ENCODE measurements around the gene UBE2L5. TPM values are rescaled to one million over a fixed set of nuclear protein-coding genes. Genes with fewer than 3 reads are reported as not detected.

UBE2L5 gene
- total and polyA plus RNA-seq, 7 experiments from 2014 or later, result 0.14 TPM; not detected in 6

DNA sequence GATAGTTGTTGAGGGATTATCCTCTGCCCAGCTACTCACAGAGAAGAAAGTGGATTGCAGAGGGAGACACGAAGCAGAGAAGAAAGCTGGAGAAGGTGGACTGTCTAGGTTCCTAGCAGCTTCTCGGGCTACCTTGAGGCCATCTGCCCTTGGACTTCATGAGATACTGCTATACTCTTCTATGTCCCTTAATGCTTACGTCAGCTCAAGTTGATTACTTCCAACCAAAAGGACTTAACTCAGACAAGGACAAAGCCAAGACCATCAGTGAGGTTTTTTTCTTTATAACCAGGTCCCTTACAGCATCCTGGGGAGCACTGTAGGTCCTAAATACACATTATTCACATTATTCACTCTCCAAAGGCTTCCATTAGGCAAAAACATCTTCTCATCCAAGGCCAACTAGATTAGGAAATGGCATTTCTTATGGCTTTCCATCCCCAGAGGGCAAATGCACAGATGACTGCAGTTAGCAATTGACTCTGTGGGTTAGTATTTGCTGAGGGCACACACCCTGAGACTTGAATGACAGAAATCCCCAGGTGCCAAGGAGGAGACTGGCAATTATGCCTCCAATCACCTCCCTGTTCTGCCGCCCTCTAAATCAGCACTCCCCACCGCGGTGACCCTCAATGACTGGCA is 4.1 kb upstream of the UBE2L5 start:
- Histone ChIP-seq H3K27ac (ENCODE audit: low read depth, low read length) (no peak overlapping the region), H3K4me3 (ENCODE audit: low read length) (no peak overlapping the region), H3K27me3 (ENCODE audit: control insufficient read depth in 2 of 2, insufficient read depth in 2 of 2, low read length in 2 of 2) (no peaks in the 10 kb centered on the region), H3K4me1 (ENCODE audit: control insufficient read depth in 2 of 2, insufficient read depth in 2 of 2, low read length in 2 of 2) (peaks cover 0 to 4% of the 10 kb centered on the region in 2 donors), H3K36me3 (ENCODE audit: control insufficient read depth in 2 of 3, insufficient read depth in 3 of 3, low read length in 3 of 3) (no peaks in the 10 kb centered on the region), H3K9me3 (ENCODE audit: control insufficient read depth in 2 of 3, low read length in 3 of 3) (no peaks in the 10 kb centered on the region)
- ChIA-PET POLR2A (interaction anchor here (0.6 to 1.2 kb wide), 6 partner anchors 11 to 46 kb away, joined by 3 read pairs; no protein-coding TSS in a partner anchor), CTCF (interaction anchor here (1.0 to 1.3 kb wide), 3 partner anchors 26 to 286 kb away, joined by 3 to 8 read pairs (median 4); no protein-coding TSS in a partner anchor)
- peaks cover 0 to 2% (median 0%) of the 10 kb centered on the region in 5 donors for H3K36me3 Mint-ChIP-seq
- ATAC-seq, result no peak
- intact Hi-C loops (cut with micrococcal nuclease), result no loop called here
- H3K27ac Mint-ChIP-seq, result peak overlapping the region in 5 of 9 donors; percentile 33 to 88 (median 62)
- H3K4me3 Mint-ChIP-seq, result peak overlapping the region in 1 of 10 donors; percentile 73
- no peaks in the 10 kb centered on the region for H3K27me3 Mint-ChIP-seq
- H3K4me1 Mint-ChIP-seq, result peaks cover 16 to 49% (median 31%) of the 10 kb centered on the region in 7 donors
- no peaks in the 10 kb centered on the region for H3K9me3 Mint-ChIP-seq
- no peak for DNase-seq

DNA sequence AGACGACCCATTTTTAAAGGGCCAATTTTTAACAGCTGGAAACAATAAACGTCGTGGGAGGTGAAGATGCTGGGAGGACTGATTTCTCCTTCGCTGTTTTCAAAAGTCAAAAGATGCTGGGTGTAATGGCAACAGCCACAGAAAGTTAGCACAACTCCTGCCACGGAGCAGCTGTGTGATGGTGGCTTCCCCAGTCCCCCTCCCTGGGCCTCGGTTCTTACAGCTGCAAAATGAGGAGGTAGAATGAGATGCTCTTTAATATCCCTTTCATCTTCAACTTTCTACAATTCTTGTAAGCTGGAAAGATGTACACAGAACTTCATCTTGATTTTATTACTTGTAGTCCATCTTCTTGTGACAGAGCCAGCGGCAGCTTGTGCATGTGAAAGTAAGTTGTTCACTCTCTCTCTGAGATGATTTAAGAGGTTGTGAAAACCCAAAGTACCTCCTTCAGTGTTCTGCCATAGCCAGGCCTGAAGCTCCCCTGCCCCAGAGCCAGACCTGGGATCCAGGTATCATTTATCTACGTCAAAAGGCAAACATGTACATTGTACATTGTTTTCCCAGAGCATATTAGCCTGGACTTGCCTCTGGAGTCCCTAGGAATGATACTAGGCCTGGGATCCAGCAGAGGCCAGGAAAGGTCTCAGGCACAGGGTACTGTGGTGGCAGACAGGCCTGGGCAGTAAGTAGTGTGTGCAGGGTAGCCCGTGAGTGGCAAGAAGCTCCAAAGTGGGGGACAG is 3.4 kb upstream of the UBE2L5 start:
- Mint-ChIP-seq H3K27ac (peak overlapping the region in 7 of 9 donors; percentile 29 to 88 (median 55)), H3K4me3 (peak overlapping the region in 1 of 10 donors; percentile 73), H3K27me3 (no peaks in the 10 kb centered on the region), H3K36me3 (peaks cover 0 to 2% (median 0%) of the 10 kb centered on the region in 5 donors), H3K9me3 (no peaks in the 10 kb centered on the region), H3K4me1 (peaks cover 16 to 47% (median 31%) of the 10 kb centered on the region in 7 donors)
- Histone ChIP-seq H3K36me3 (ENCODE audit: control insufficient read depth in 2 of 3, insufficient read depth in 3 of 3, low read length in 3 of 3) (no peaks in the 10 kb centered on the region), H3K4me3 (ENCODE audit: low read length) (no peak overlapping the region), H3K9me3 (ENCODE audit: control insufficient read depth in 2 of 3, low read length in 3 of 3) (no peaks in the 10 kb centered on the region), H3K4me1 (ENCODE audit: control insufficient read depth in 2 of 2, insufficient read depth in 2 of 2, low read length in 2 of 2) (peaks cover 0 to 4% of the 10 kb centered on the region in 2 donors), H3K27ac (ENCODE audit: low read depth, low read length) (no peak overlapping the region), H3K27me3 (ENCODE audit: control insufficient read depth in 2 of 2, insufficient read depth in 2 of 2, low read length in 2 of 2) (no peaks in the 10 kb centered on the region)
- CTCF ChIA-PET, result interaction anchor here (1.0 to 1.3 kb wide), 3 partner anchors 26 to 287 kb away, joined by 3 to 8 read pairs (median 4); no protein-coding TSS in a partner anchor
- intact Hi-C loops (cut with micrococcal nuclease), result no loop called here
- no peak for ATAC-seq
- POLR2A ChIA-PET, result interaction anchor here (0.7 to 1.2 kb wide), 7 partner anchors 23 to 286 kb away, joined by 3 to 4 read pairs (median 3); no protein-coding TSS in a partner anchor
- no peak for DNase-seq

DNA sequence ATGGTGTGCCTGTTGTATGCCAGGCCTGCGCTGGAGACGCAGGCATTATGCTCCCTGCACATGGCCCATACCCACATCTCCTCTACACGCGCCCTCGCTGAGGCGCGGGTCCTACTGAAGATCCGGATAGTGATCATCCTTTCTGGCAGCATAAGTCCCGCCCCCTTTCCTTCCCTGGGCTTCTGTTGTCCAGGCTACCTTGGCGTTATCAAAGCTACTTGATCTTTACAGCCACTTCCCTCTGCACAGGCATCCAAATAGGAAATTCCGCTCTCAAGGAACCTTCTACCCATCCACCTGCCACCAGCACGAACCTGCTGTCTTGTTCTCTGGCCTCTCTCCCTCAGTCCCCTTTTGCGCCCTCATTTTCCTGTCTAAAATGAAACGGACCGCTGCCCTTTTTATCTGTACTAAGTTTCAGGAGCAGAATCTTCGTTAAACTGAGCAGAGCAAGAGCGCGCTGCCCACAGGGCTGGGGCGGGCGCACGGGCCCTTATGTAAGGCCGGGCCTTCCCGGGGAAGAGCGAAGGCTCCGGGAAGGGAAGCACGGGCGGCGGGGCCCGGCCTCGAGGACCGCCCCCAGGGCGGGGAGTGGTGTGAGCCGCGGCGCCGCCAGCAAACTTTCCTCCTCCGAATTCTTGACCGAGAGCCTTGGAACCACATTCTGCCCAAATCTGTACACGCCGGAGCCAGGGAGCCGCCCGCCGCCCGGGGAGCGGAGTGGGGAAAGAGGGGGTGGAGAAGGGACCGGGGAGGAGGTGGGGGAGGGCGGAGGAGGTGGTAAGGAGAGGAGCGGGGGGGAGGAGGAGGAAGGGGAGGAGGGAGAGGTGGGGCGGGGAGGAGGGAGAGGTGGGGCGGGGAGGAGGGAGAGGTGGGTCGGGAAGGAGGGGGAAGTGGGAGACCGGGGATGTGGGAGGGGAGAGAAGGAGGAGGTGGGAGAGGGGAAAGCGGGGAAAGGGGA is 920 bp upstream of the UBE2L5 start:
- no peaks in the 10 kb centered on the region for H3K27me3 Mint-ChIP-seq
- intact Hi-C loops (cut with micrococcal nuclease), result loop anchor here (1.0 to 2.0 kb wide), 12 partner anchors 9 to 196 kb away; partner anchors contain the start of genes HMGB1 (in 1 of the 2), KATNAL1 (in 1 of the 2) and USPL1 (in 1 of the 2)
- POLR2A ChIA-PET, result interaction anchor here (0.6 to 1.3 kb wide), 13 partner anchors 8 to 114 kb away, joined by 3 to 8 read pairs (median 3); partner anchors contain the start of genes HMGB1 and KATNAL1
- peaks cover 7 to 33% (median 19%) of the 10 kb centered on the region in 7 donors for H3K4me1 Mint-ChIP-seq
- CTCF ChIA-PET, result no interaction called here
- no peaks in the 10 kb centered on the region for H3K36me3 ChIP-seq (ENCODE audit: control insufficient read depth in 2 of 3, insufficient read depth in 3 of 3, low read length in 3 of 3)
- H3K27ac Mint-ChIP-seq, result peak overlapping the region; percentile 50 to 88 (median 75)
- no peaks in the 10 kb centered on the region for H3K36me3 Mint-ChIP-seq
- no peaks in the 10 kb centered on the region for H3K9me3 Mint-ChIP-seq
- peak overlapping the region; percentile 77 to 94 (median 82) for H3K4me3 Mint-ChIP-seq
- ATAC-seq (peak; percentile 40), DNase-seq (peak in 6 of 9 donors; percentile 12 to 64 (median 20))
- H3K9me3 ChIP-seq (ENCODE audit: control insufficient read depth in 2 of 3, low read length in 3 of 3), result no peaks in the 10 kb centered on the region
- no peak overlapping the region for H3K4me3 ChIP-seq (ENCODE audit: low read length)
- no peaks in the 10 kb centered on the region for H3K27me3 ChIP-seq (ENCODE audit: control insufficient read depth in 2 of 2, insufficient read depth in 2 of 2, low read length in 2 of 2)
- peak overlapping the region; percentile 38 for H3K27ac ChIP-seq (ENCODE audit: low read depth, low read length)
- H3K4me1 ChIP-seq (ENCODE audit: control insufficient read depth in 2 of 2, insufficient read depth in 2 of 2, low read length in 2 of 2), result no peaks in the 10 kb centered on the region

DNA sequence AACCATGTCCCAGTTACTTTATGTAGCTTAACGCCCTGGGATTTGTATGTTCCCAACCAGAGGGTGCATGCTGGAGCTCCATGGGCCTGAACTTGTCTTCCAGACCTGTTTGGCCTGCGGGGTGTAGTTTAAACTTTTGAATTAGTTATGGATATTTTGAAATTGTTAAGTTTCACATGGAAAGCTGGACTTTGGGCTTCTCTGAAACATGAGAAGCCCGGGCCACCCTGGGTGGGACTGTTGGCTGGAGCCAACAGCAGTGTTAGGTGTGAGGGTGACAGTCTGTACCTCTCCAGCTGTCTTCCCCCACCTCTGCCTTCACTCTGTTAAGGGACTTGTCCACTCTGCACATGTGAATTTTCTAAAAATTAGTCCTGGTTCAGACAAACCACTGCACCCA is 1.6 kb downstream of the UBE2L5 start:
- no peaks in the 10 kb centered on the region for H3K9me3 ChIP-seq (ENCODE audit: control insufficient read depth in 2 of 3, low read length in 3 of 3)
- H3K9me3 Mint-ChIP-seq, result no peaks in the 10 kb centered on the region
- intact Hi-C loops (cut with micrococcal nuclease), result loop anchor here (2.0 kb wide), 2 partner anchors 15 to 41 kb away; partner anchors contain the start of gene HMGB1 (in 1 of the 2)
- POLR2A ChIA-PET, result interaction anchor here (0.7 to 1.1 kb wide), 2 partner anchors 30 to 40 kb away, joined by 3 read pairs; no protein-coding TSS in a partner anchor
- no peak overlapping the region for H3K4me3 ChIP-seq (ENCODE audit: low read length)
- no peak overlapping the region for H3K27ac ChIP-seq (ENCODE audit: low read depth, low read length)
- peaks cover 7 to 25% (median 15%) of the 10 kb centered on the region in 7 donors for H3K4me1 Mint-ChIP-seq
- H3K36me3 ChIP-seq (ENCODE audit: control insufficient read depth in 2 of 3, insufficient read depth in 3 of 3, low read length in 3 of 3), result no peaks in the 10 kb centered on the region
- H3K4me3 Mint-ChIP-seq, result no peak overlapping the region
- no peaks in the 10 kb centered on the region for H3K27me3 Mint-ChIP-seq
- peak overlapping the region in 1 of 9 donors; percentile 33 for H3K27ac Mint-ChIP-seq
- DNase-seq (no peak), ATAC-seq (no peak)
- no peaks in the 10 kb centered on the region for H3K36me3 Mint-ChIP-seq
- CTCF ChIA-PET, result interaction anchor here (1.6 kb wide), 1 partner anchor 10 kb away, joined by 4 read pairs; no protein-coding TSS in a partner anchor
- H3K27me3 ChIP-seq (ENCODE audit: control insufficient read depth in 2 of 2, insufficient read depth in 2 of 2, low read length in 2 of 2), result no peaks in the 10 kb centered on the region
- H3K4me1 ChIP-seq (ENCODE audit: control insufficient read depth in 2 of 2, insufficient read depth in 2 of 2, low read length in 2 of 2), result no peaks in the 10 kb centered on the region

DNA sequence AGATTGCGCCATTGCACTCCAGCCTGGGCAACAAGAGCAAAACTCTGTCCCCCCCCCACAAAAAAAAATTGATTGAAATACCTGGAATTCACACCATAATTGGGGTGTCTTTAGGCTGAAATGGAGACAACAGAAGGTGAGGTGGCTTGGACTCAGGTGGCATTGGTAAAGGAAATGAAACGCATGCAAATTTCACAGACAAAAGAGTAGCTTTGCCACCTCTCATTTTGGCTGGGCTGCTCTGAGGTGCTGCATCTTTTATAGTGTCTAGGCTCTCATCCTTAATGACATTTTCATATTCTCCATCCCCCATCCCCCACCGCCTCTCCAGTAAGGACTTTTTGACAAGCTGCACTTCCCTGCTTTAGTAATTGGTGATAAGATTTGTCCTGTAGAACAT is 6.9 kb downstream of the UBE2L5 start:
- DNase-seq (no peak), ATAC-seq (no peak)
- Histone ChIP-seq H3K4me1 (ENCODE audit: control insufficient read depth in 2 of 2, insufficient read depth in 2 of 2, low read length in 2 of 2) (no peaks in the 10 kb centered on the region), H3K27ac (ENCODE audit: low read depth, low read length) (no peak overlapping the region), H3K36me3 (ENCODE audit: control insufficient read depth in 2 of 3, insufficient read depth in 3 of 3, low read length in 3 of 3) (no peaks in the 10 kb centered on the region), H3K9me3 (ENCODE audit: control insufficient read depth in 2 of 3, low read length in 3 of 3) (no peaks in the 10 kb centered on the region), H3K4me3 (ENCODE audit: low read length) (no peak overlapping the region), H3K27me3 (ENCODE audit: control insufficient read depth in 2 of 2, insufficient read depth in 2 of 2, low read length in 2 of 2) (no peaks in the 10 kb centered on the region)
- Mint-ChIP-seq H3K27ac (no peak overlapping the region), H3K9me3 (no peaks in the 10 kb centered on the region), H3K36me3 (no peaks in the 10 kb centered on the region), H3K27me3 (no peaks in the 10 kb centered on the region), H3K4me3 (no peak overlapping the region), H3K4me1 (peaks cover 4 to 31% (median 8%) of the 10 kb centered on the region in 7 donors)
- CTCF ChIA-PET, result interaction anchor here (1.5 to 1.6 kb wide), 2 partner anchors 73 to 297 kb away, joined by 4 to 5 read pairs; no protein-coding TSS in a partner anchor
- POLR2A ChIA-PET, result interaction anchor here (0.7 to 1.2 kb wide), 6 partner anchors 8 to 418 kb away, joined by 3 to 7 read pairs (median 3); no protein-coding TSS in a partner anchor
- intact Hi-C loops (cut with micrococcal nuclease), result no loop called here

All from naive thymus-derived CD4-positive, alpha-beta T cell (primary cell).